ENCODE measurements around the gene INPP5K. TPM values are rescaled to one million over a fixed set of nuclear protein-coding genes. Genes with fewer than 3 reads are reported as not detected.

The INPP5K gene
- total and polyA plus RNA-seq, 7 donors = 25.7 to 66.5 (median 41.0) TPM

DNA sequence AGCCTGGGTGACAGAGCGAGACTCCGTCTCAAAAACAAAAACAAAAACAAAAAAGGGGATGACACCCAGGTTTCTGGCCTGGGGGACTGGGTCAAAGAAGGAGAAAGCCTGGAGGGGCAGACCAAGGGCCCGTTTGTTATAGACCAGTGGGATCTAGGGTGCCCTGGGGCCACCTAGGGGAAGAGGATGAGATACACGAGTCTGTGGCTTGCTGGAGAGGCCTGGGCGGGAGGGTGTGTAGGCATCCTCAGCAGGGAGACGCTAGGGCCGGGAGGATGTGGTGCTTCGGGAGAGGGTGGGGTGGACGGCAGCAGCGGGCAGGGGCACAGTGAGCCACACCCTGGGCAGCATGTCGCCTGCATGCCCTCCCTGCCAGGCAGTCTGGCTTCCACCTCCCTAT lies 43.2 kb downstream of the INPP5K start:
- Histone ChIP-seq H3K27me3 (no peaks in the 10 kb centered on the region), H3K4me1 (peaks cover 0 to 7% (median 0%) of the 10 kb centered on the region in 4 donors), H3K9me3 (no peaks in the 10 kb centered on the region), H3K27ac (peak overlapping the region in 3 of 4 donors; percentile 3 to 14 (median 12)), H3K36me3 (peaks cover 54 to 99% (median 77%) of the 10 kb centered on the region in 4 donors), H3K4me3 (no peak overlapping the region)
- intact Hi-C loops (cut with DNase I) = no loop called here
- no peak for TF ChIP-seq POLR2A (IDR thresholded peaks at IDR 0.05)
- TF ChIP-seq, protein P1, sequence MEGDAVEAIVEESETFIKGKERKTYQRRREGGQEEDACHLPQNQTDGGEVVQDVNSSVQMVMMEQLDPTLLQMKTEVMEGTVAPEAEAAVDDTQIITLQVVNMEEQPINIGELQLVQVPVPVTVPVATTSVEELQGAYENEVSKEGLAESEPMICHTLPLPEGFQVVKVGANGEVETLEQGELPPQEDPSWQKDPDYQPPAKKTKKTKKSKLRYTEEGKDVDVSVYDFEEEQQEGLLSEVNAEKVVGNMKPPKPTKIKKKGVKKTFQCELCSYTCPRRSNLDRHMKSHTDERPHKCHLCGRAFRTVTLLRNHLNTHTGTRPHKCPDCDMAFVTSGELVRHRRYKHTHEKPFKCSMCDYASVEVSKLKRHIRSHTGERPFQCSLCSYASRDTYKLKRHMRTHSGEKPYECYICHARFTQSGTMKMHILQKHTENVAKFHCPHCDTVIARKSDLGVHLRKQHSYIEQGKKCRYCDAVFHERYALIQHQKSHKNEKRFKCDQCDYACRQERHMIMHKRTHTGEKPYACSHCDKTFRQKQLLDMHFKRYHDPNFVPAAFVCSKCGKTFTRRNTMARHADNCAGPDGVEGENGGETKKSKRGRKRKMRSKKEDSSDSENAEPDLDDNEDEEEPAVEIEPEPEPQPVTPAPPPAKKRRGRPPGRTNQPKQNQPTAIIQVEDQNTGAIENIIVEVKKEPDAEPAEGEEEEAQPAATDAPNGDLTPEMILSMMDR (IDR thresholded peaks at IDR 0.05) = no peak
- TF ChIP-seq POLR2AphosphoS5 (IDR thresholded peaks at IDR 0.05) = no peak
- DNase-seq = no peak
- 65 to 71% methylated on average over 11 of the region's 11 CpGs for WGBS, 2 donors

- H3K27me3 ChIP-seq = no peaks in the 10 kb centered on the region
- H3K4me1 ChIP-seq = peaks cover 0 to 7% (median 0%) of the 10 kb centered on the region in 4 donors
Measured at GRCh38 chr17:1471911-1472821, 44.2 kb downstream of the INPP5K start.

DNA sequence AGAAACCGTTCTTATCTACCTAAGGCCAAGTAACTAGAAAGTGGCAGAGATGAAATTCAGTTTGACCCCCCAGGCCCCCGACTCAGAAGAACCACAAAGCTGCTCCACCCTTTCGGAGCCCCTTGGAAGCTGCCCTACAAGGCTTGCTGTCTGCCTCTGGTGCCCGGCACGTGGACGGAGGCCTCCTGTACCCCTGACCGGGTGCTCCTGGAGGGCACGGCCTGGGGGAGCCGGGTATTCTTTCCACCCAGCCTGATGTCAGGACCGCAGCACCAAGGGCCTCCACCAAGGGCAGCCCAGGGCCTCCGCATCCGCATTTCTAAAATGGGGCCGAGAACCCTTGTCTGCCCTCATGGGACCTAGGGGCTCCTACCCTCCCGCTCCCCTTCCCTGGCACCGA lies 44.9 kb downstream of the INPP5K start:
- Histone ChIP-seq H3K27ac (peak overlapping the region in 1 of 4 donors; percentile 5), H3K27me3 (no peaks in the 10 kb centered on the region), H3K9me3 (no peaks in the 10 kb centered on the region), H3K4me1 (peaks cover 0 to 3% (median 0%) of the 10 kb centered on the region in 4 donors), H3K36me3 (peaks cover 40 to 99% (median 79%) of the 10 kb centered on the region in 4 donors), H3K4me3 (no peak overlapping the region)
- DNase-seq = no peak
- intact Hi-C loops (cut with DNase I) = no loop called here
- 95 to 96% methylated on average over 15 of the region's 15 CpGs for WGBS, 2 donors
- TF ChIP-seq POLR2A (IDR thresholded peaks at IDR 0.05) (no peak), POLR2AphosphoS5 (IDR thresholded peaks at IDR 0.05) (no peak), EP300 (IDR thresholded peaks at IDR 0.05) (no peak)
- TF ChIP-seq, protein P1 (IDR thresholded peaks at IDR 0.05) = no peak

More at GRCh38 chr17:1471911-1472821, 44.2 kb downstream of the INPP5K start:
- Histone ChIP-seq H3K9me3 (no peaks in the 10 kb centered on the region), H3K27ac (peak overlapping the region in 3 of 4 donors; percentile 3 to 20 (median 14)), H3K4me3 (no peak overlapping the region), H3K36me3 (peaks cover 46 to 99% (median 75%) of the 10 kb centered on the region in 4 donors)
- DNase-seq = no peak
- 92 to 94% methylated on average over 42 of the region's 42 CpGs for WGBS, 2 donors
- TF ChIP-seq POLR2A (IDR thresholded peaks at IDR 0.05) (no peak), POLR2AphosphoS5 (IDR thresholded peaks at IDR 0.05) (no peak), EP300 (IDR thresholded peaks at IDR 0.05) (no peak)
- TF ChIP-seq, protein P1 (IDR thresholded peaks at IDR 0.05) = no peak
- intact Hi-C loops (cut with DNase I) = no loop called here

GRCh38 chr17:1470755-1471462 lies 45.5 kb downstream of the INPP5K start:
- Histone ChIP-seq H3K9me3 (no peaks in the 10 kb centered on the region), H3K4me1 (no peaks in the 10 kb centered on the region), H3K27me3 (no peaks in the 10 kb centered on the region), H3K4me3 (no peak overlapping the region), H3K36me3 (peaks cover 38 to 99% (median 77%) of the 10 kb centered on the region in 4 donors), H3K27ac (peak overlapping the region in 2 of 4 donors; percentile 5 to 8)
- DNase-seq = no peak
- intact Hi-C loops (cut with DNase I) = no loop called here
- TF ChIP-seq EP300 (IDR thresholded peaks at IDR 0.05) (no peak), POLR2AphosphoS5 (IDR thresholded peaks at IDR 0.05) (no peak), POLR2A (IDR thresholded peaks at IDR 0.05) (no peak)
- TF ChIP-seq, protein P1 (IDR thresholded peaks at IDR 0.05) = no peak
- 88 to 90% methylated on average over 25 of the region's 25 CpGs for WGBS, 2 donors
